NOMO-1 (cell line): ENCODE measurements around the gene BRSK2.
"Not testable (repeated sequence)": the region's sequence is repeated elsewhere in the genome, so short reads cannot be mapped to it uniquely, and the experiment has no call there.

Source experiments
- DNase-seq, 2 experiments: peaks; one replicate each; lab custom pipeline; 2025; ENCODE audit not compliant: unreplicated experiment in 2 of 2; lab: John Stamatoyannopoulos, UW

The BRSK2 gene

DNA sequence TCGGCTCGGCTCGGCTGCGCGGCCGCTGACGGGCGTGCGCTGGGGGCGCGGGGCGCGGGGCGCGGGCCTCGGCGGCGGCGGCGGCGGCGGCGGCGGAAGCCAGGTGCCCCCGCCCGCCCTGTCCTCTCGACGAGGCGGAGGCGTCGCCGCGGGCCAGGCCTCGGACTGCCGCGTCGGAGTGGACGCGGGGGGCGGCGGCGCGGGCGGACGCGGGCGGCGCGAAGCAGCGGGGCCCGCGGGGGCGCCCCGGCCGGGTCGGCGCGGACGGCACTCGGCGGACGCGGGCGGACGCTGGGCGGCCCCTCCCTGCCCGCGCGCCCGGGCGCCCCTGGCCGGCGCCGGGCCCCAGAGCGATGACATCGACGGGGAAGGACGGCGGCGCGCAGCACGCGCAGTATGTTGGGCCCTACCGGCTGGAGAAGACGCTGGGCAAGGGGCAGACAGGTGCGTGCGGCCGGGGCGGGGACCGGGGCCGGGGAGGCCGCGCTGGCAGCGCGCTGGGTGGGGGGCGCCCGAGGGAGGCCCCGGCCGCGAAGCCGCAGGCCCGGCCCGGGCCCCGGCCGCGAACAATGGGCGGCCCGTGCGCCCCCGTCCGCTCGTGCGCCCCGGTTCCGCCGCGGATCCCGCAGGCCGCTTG, at the start of gene BRSK2:
Gene BRSK2, plus strand, starts transcription at position 3 of the 637 bp plus-strand sequence. Its CDS starts 351 bp downstream, at position 354.
- DNase-seq: no peak

GRCh38 chr11:1340111-1340510, 49.6 kb upstream of the BRSK2 start:
- DNase-seq: no peak

- not testable (repeated sequence) for DNase-seq
Measured at GRCh38 chr11:1341226-1341625, 48.5 kb upstream of the BRSK2 start.

DNA sequence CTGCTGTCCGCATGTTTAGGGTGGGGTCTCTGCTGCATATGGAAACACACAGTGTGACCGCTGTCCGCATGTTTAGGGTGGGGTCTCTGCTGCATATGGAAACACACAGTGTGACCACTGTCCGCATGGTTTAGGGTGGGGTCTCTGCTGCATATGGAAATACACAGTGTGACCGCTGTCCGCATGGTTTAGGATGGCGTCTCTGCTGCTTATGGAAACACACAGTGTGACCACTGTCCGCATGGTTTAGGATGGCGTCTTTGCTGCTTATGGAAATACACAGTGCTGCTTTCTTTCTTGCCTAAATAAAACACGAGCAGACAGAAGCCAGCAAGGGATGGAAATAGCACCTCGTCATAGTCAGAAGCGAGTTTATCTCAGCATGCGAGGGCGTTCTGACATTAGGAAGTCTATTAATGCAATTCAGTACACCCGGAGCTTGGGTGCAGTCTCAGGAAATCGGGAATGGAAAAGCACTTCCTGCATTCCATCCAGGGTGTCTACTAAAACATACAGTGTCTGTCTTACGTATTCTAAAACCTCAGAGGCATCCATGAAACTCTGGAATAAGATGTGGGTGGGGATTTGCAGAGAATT, 47.7 kb upstream of the BRSK2 start:
- no peak for DNase-seq

- no peak for DNase-seq
Measured at GRCh38 chr11:1342946-1343345, 46.8 kb upstream of the BRSK2 start.

DNA sequence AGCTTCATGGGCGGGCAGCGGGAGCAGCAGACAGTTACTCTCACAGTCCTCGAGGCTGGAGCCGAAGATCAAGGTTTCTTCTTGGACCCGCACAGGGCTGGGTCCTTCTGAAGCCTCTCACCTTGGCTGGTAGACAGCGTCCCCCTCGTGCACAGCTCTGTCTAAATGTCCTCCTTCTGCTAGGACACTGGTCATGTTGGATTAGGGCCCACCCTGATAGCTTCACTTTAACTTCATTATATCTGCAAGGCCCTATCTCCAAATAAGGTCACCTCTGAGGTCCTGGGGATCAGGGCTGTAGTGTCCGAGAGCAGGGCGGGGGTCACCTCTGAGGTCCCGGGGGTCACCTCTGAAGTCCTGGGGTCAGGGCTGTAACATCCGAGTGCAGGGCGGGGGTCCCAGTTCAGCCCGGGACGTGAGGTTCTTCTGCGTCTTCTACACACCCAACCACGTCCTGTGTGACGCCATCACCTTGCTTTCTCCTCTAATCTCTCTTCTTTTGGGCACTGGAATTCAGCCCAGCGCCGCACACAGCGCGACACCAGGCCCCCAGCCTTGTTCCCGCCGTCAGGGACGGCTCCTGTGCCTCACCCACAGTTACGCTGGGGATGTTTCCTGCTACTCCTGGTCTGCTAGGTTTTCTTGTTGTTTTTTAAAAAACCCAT, 46.2 kb upstream of the BRSK2 start:
- DNase-seq: no peak

DNA sequence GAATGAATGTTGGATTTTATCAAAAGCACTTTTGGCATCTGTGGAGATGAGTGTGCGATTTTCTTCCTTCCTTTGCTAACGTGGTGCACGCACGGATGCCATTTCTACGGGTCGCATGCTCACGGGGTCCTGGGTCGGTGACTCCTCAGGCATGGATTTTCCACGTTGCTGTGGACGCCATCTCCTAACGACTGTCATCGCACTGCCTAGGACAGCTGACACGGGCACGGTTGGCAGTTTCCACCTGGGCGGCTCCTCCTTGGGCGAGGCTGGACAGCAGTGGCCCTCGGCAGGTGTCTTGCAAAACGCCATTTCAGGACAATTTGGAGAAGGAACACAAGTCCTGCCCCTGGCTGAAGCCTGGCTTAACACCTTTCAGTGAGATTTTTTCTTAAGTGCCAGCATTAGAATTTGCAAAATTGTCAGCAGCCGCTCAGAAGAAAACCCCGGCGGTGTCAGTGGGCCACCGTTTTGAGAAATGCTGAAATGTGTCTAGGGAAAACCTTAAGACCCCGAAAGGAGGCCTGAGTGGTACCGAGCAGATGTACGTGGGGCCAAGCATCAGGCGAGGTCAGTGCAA, 45.6 kb upstream of the BRSK2 start:
- DNase-seq: no peak

DNA sequence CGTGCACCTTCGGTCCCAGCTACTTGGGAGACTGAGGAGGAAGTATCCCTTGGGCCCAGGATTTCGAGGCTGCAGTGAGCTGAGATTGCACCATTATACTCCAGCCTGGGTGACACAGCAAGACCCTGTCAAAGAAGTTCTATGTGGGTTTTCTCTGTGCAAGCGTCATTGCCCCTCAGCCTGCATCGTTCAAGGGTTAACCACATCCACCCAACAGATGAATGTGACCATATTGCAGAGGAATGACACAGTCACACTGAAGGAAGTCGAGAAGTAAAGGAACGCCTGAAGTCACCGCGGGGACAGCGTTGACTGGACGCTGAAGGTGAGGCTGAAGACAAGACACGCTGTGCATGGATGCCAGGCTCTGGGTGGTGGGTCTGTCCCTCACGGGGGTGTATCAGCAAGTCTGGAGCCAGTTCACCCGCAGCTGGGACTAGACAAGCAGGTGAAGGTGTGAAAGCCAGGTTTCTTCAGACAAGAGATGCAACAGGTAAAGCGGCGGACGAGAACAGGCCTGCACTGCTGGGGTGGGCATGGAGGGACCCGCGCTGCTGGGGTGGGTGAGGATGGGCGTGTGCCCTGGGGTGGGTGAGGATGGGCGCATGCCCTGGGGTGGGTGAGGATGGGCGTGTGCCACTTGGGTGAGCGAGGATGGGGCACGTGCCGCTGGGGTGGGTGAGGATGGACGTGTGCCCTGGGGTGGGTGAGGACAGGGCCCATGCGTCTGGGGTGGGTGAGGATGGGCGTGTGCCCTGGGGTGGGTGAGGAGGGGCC, 43.8 kb upstream of the BRSK2 start:
- DNase-seq: no peak

GRCh38 chr11:1346669-1347390, 42.9 kb upstream of the BRSK2 start:
- no peak for DNase-seq

GRCh38 chr11:1347411-1347999, 42.2 kb upstream of the BRSK2 start:
- DNase-seq: not testable (repeated sequence)

- DNase-seq: no peak
Measured at GRCh38 chr11:1348146-1348795, 41.5 kb upstream of the BRSK2 start.

- no peak for DNase-seq
Measured at GRCh38 chr11:1348796-1349326, 40.9 kb upstream of the BRSK2 start.

- no peak for DNase-seq
Measured at GRCh38 chr11:1349327-1350041, 40.2 kb upstream of the BRSK2 start.

DNA sequence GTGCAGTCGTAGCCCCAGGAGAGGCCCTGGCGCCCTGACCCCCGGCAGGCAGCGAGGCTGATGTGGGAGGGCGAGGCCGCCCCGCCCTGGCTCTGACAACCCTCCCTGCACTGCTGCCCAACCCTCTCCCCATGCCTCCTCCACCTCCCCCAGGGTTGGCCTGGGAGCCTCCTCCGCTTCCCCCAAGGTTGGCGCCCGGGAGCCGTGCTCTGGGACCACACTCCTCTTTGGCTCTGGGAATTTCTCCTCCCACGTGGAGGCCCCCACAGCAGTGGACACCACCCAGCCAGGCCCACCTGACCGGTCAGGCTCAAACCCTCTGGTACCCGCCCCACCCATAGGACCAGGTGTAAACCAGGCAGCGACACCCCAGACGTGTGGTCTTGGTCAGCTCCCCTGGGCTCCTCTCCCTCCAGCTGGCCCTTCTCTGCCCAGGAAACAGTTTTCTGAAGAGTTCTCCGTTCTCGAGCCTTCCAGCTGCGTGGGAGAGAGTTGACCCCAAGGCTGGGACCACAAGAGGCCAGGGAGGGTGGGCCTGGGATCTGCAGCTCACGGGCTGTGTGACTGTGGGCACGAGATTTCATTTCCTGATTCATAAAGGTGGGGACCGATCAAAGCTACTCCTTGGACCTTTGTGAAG, 39.5 kb upstream of the BRSK2 start:
- DNase-seq: no peak

- DNase-seq: no peak
Measured at GRCh38 chr11:1351278-1351937, 38.3 kb upstream of the BRSK2 start.

DNA sequence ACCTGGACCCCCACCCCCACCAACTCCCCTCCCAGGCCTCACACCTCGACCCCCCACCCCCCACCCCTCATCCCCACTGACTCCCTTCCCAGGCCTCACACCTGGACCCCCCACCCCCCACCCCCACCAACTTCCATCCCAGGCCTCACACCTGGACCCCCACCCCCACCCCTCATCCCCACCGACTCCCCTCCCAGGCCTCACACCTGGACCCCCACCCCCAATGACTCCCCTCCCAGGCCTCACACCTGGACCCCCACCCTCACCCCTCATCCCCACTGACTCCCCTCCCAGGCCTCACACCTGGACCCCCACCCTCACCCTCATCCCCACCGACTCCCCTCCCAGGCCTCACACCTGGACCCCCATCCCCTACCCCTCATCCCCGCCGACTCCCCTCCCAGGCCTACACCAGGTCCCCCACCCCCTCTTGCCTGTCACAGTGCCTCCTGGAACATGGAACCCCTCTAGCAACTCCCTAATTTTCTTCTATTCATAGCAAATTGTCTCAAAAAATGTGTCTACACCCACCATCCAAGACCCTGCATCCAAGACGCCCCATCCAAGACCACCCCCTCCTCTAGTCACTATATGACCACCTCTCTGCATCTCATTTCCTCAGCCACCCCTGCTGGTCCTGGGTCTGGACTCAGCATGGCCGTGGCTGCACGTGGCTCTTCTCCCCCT, 36.9 kb upstream of the BRSK2 start:
- no peak for DNase-seq
